Common myeloid progenitor, CD34-positive (primary cell): ENCODE measurements around the gene TADA1.

Experiments
- CTCF ChIA-PET: fragments of 350-600 bp; sonication (Branson Sonifier 250); formaldehyde crosslinking; loops from one replicate; lab custom pipeline; 2021; ENCODE audit warnings: antibody characterized with exemption; lab: Charles Lee
- POLR2A ChIA-PET: fragments of 350-600 bp; sonication (Branson Sonifier 250); formaldehyde crosslinking; loops from one replicate; lab custom pipeline; 2021; ENCODE audit warnings: antibody characterized with exemption; lab: Charles Lee
- DNase-seq, 3 donors: peaks; one replicate each; pipeline versions ENCODE4 v3.0.0 to v3.0.0-alpha.2; 2013
- H3K27ac ChIP-seq, 2 experiments: 1 replicate in 1 of 2; 2 replicates in 1 of 2; pipeline ENCODE4 v1.7.0; 2013; ENCODE audit warnings: inconsistent platforms in 2 of 2, low read length in 2 of 2, mild to moderate bottlenecking in 2 of 2, low read depth in 1 of 2, moderate library complexity in 1 of 2; ENCODE audit not compliant: severe bottlenecking in 2 of 2, insufficient read depth in 1 of 2, poor library complexity in 1 of 2
- H3K27me3 ChIP-seq, 5 experiments: replicated peaks in 2 of 5; 1 replicate in 3 of 5; 2 replicates in 2 of 5; pipeline versions ENCODE4 v1.6.1 to v1.7.0; 2013; ENCODE audit warnings: low read length in 4 of 5, mild to moderate bottlenecking in 2 of 5, moderate library complexity in 2 of 5, inconsistent platforms in 1 of 5; ENCODE audit not compliant: insufficient read depth in 5 of 5, control insufficient read depth in 4 of 5
- H3K36me3 ChIP-seq, 4 experiments: 1 replicate in 2 of 4; 2 replicates in 2 of 4; pipeline versions ENCODE4 v1.6.1 to v1.7.0; 2013; ENCODE audit warnings: low read length in 3 of 4, control low read depth in 1 of 4, mild to moderate bottlenecking in 1 of 4; ENCODE audit not compliant: control insufficient read depth in 4 of 4, insufficient read depth in 4 of 4
- H3K4me1 ChIP-seq, 4 experiments: 1 replicate in 3 of 4; 2 replicates in 1 of 4; pipeline versions ENCODE4 v1.6.1 to v1.7.1; 2013; ENCODE audit warnings: low read length in 3 of 4, mild to moderate bottlenecking in 3 of 4, control low read depth in 1 of 4, inconsistent platforms in 1 of 4, moderate library complexity in 1 of 4; ENCODE audit not compliant: control insufficient read depth in 4 of 4, insufficient read depth in 4 of 4; ENCODE audit errors: control extremely low read depth in 1 of 4
- H3K4me3 ChIP-seq, 7 experiments: 1 replicate in 4 of 7; 2 replicates in 3 of 7; pipeline versions ENCODE4 v1.5.1 to v1.7.0; 2013; ENCODE audit warnings: mild to moderate bottlenecking in 7 of 7, low read length in 6 of 7, moderate library complexity in 6 of 7, inconsistent platforms in 2 of 7, low read depth in 2 of 7, control low read depth in 1 of 7; ENCODE audit not compliant: insufficient read depth in 4 of 7, control insufficient read depth in 1 of 7; ENCODE audit errors: extremely low read depth in 1 of 7
- H3K9me3 ChIP-seq, 5 experiments: 1 replicate in 4 of 5; 2 replicates in 1 of 5; pipeline versions ENCODE4 v1.6.1 to v1.7.1; 2013; ENCODE audit warnings: low read length in 4 of 5, mild to moderate bottlenecking in 2 of 5, inconsistent platforms in 1 of 5, low read depth in 1 of 5, moderate library complexity in 1 of 5; ENCODE audit not compliant: control insufficient read depth in 4 of 5, insufficient read depth in 2 of 5; ENCODE audit errors: control extremely low read depth in 1 of 5
- WGBS: methylation state at CpG from one replicate; pipeline ENCODE4 v1.1.5; 2013; ENCODE audit not compliant: insufficient coverage; 5-methylcytosine and 5-hydroxymethylcytosine counted together

TADA1 gene

GRCh38 chr1:166915941-166916340 is 39.9 kb upstream of the TADA1 start:
- H3K9me3 ChIP-seq = peaks cover 0 to 7% (median 3%) of the 10 kb centered on the region in 5 experiments
- H3K36me3 ChIP-seq = no peaks in the 10 kb centered on the region
- H3K27me3 ChIP-seq = peaks cover 12 to 39% (median 16%) of the 10 kb centered on the region in 5 experiments
- no peak for DNase-seq
- H3K4me1 ChIP-seq = peaks cover 0 to 9% (median 6%) of the 10 kb centered on the region in 4 experiments
- WGBS = 91% methylated on average over 3 of the region's 4 CpGs
- no peak overlapping the region for H3K27ac ChIP-seq
- POLR2A ChIA-PET = no interaction called here
- H3K4me3 ChIP-seq = no peak overlapping the region
- CTCF ChIA-PET = interaction anchor here (1.1 to 24.8 kb wide), 4 partner anchors 10 to 142 kb away, joined by 3 to 666 read pairs (median 4); no protein-coding TSS in a partner anchor

- Histone ChIP-seq H3K9me3 (peaks cover 0 to 7% (median 3%) of the 10 kb centered on the region in 5 experiments), H3K4me1 (peaks cover 0 to under 1% (median 0%) of the 10 kb centered on the region in 4 experiments), H3K27me3 (peaks cover 11 to 30% (median 16%) of the 10 kb centered on the region in 5 experiments), H3K36me3 (no peaks in the 10 kb centered on the region), H3K27ac (no peak overlapping the region), H3K4me3 (no peak overlapping the region)
- ChIA-PET POLR2A (no interaction called here), CTCF (interaction anchor here (1.1 to 24.8 kb wide), 3 partner anchors 9 to 143 kb away, joined by 3 to 666 read pairs (median 4); no protein-coding TSS in a partner anchor)
- no peak for DNase-seq
- 100% methylated on average over 1 of the region's 1 CpG for WGBS
These were observed 39.0 kb upstream of the TADA1 start for GRCh38 chr1:166915042-166915441.

- Histone ChIP-seq H3K9me3 (peaks cover 0 to 7% (median 3%) of the 10 kb centered on the region in 5 experiments), H3K27ac (no peak overlapping the region), H3K4me1 (no peaks in the 10 kb centered on the region), H3K4me3 (no peak overlapping the region), H3K36me3 (no peaks in the 10 kb centered on the region), H3K27me3 (peaks cover 4 to 21% (median 7%) of the 10 kb centered on the region in 5 experiments)
- ChIA-PET POLR2A (no interaction called here), CTCF (interaction anchor here (1.1 to 24.8 kb wide), 3 partner anchors 30 to 144 kb away, joined by 4 to 666 read pairs (median 5); no protein-coding TSS in a partner anchor)
- 100% methylated on average over 2 of the region's 3 CpGs for WGBS
- no peak for DNase-seq
These were observed 38.0 kb upstream of the TADA1 start for GRCh38 chr1:166914111-166914510.

- no peaks in the 10 kb centered on the region for H3K36me3 ChIP-seq
- H3K4me1 ChIP-seq = peaks cover 0 to 3% (median under 1%) of the 10 kb centered on the region in 4 experiments
- H3K4me3 ChIP-seq = no peak overlapping the region
- H3K9me3 ChIP-seq = peaks cover 0 to 7% (median 3%) of the 10 kb centered on the region in 5 experiments
- H3K27ac ChIP-seq = no peak overlapping the region
- POLR2A ChIA-PET = no interaction called here
- no peak for DNase-seq
- WGBS = no CpG with 5 or more reads among the region's 1 CpG
- no peaks in the 10 kb centered on the region for H3K27me3 ChIP-seq
- CTCF ChIA-PET = interaction anchor here (0.7 to 24.8 kb wide), 7 partner anchors 15 to 147 kb away, joined by 3 to 666 read pairs (median 4); no protein-coding TSS in a partner anchor
These were observed 35.6 kb upstream of the TADA1 start for GRCh38 chr1:166911624-166912023.

- H3K9me3 ChIP-seq = peaks cover 0 to 7% (median 3%) of the 10 kb centered on the region in 5 experiments
- ChIA-PET CTCF (interaction anchor here (0.6 to 24.8 kb wide), 31 partner anchors 8 to 358 kb away, joined by 3 to 666 read pairs (median 4); no protein-coding TSS in a partner anchor), POLR2A (no interaction called here)
- H3K4me3 ChIP-seq = no peak overlapping the region
- peak; percentile 95 to 97 (median 97) for DNase-seq
- peaks cover 0 to 9% (median under 1%) of the 10 kb centered on the region in 4 experiments for H3K4me1 ChIP-seq
- H3K27ac ChIP-seq = no peak overlapping the region
- H3K36me3 ChIP-seq = no peaks in the 10 kb centered on the region
- WGBS = no CpG with 5 or more reads among the region's 1 CpG
- no peaks in the 10 kb centered on the region for H3K27me3 ChIP-seq
These were observed 34.4 kb upstream of the TADA1 start for GRCh38 chr1:166910396-166910994.

- WGBS = 91% methylated on average over 1 of the region's 1 CpG
- H3K27me3 ChIP-seq = no peaks in the 10 kb centered on the region
- H3K4me3 ChIP-seq = no peak overlapping the region
- no peak for DNase-seq
- peaks cover 0 to 9% (median under 1%) of the 10 kb centered on the region in 4 experiments for H3K4me1 ChIP-seq
- ChIA-PET POLR2A (no interaction called here), CTCF (interaction anchor here (0.6 to 24.8 kb wide), 14 partner anchors 12 to 548 kb away, joined by 3 to 666 read pairs (median 4); no protein-coding TSS in a partner anchor)
- H3K27ac ChIP-seq = no peak overlapping the region
- no peaks in the 10 kb centered on the region for H3K36me3 ChIP-seq
- peaks cover 0 to 7% (median 3%) of the 10 kb centered on the region in 5 experiments for H3K9me3 ChIP-seq
These were observed 32.9 kb upstream of the TADA1 start for GRCh38 chr1:166908942-166909341.

GRCh38 chr1:166907763-166908162 is 31.7 kb upstream of the TADA1 start:
- Histone ChIP-seq H3K4me1 (peaks cover 1 to 16% (median 5%) of the 10 kb centered on the region in 4 experiments), H3K36me3 (no peaks in the 10 kb centered on the region), H3K27me3 (no peaks in the 10 kb centered on the region), H3K4me3 (no peak overlapping the region), H3K27ac (no peak overlapping the region), H3K9me3 (peaks cover 0 to 7% (median 3%) of the 10 kb centered on the region in 5 experiments)
- WGBS = 53% methylated on average over 3 of the region's 3 CpGs
- CTCF ChIA-PET = interaction anchor here (5.5 to 24.8 kb wide), 2 partner anchors 25 to 150 kb away, joined by 42 to 666 read pairs; no protein-coding TSS in a partner anchor
- no peak for DNase-seq
- POLR2A ChIA-PET = no interaction called here
